SK-N-SH treated with all-trans-retinoic acid at 6 μM for 48 hours (cell line): ENCODE data around the gene ST6GALNAC5.

ENCODE experiments used
- ATAC-seq: fragments of 200-7000 bp; cut with Tn5 transposase; 3 replicates; pipeline ENCODE4 v1.9.1; 2020; ENCODE audit warnings: mild to moderate bottlenecking, moderate library complexity
- ARNTL ChIP-seq: fragments of 450-650 bp; formaldehyde crosslinking; IDR thresholded peaks from 2 replicates; pipeline ENCODE4 v1.5.0; 2020; ENCODE audit warnings: low read depth, mild to moderate bottlenecking, moderate library complexity, borderline replicate concordance
- BACH2 ChIP-seq: fragments of 250-450 bp; sonication (Bioruptor Pico); IDR thresholded peaks from 2 replicates; pipeline ENCODE4 v1.9.0; 2021; ENCODE audit warnings: mild to moderate bottlenecking, borderline replicate concordance
- CSDC2 ChIP-seq: fragments of 250-450 bp; sonication (Bioruptor Pico); IDR thresholded peaks from 2 replicates; pipeline ENCODE4 v1.5.0; 2020; ENCODE audit warnings: mild to moderate bottlenecking, moderate library complexity
- ESRRG ChIP-seq: fragments of 250-450 bp; sonication (Bioruptor Pico); IDR thresholded peaks from 2 replicates; pipeline ENCODE4 v1.6.1; 2021; ENCODE audit warnings: mild to moderate bottlenecking
- GLIS3 ChIP-seq: fragments of 250-450 bp; sonication (Bioruptor Pico); IDR thresholded peaks from 2 replicates; pipeline ENCODE4 v1.5.0; 2020; ENCODE audit warnings: mild to moderate bottlenecking, moderate library complexity
- ISL1 ChIP-seq: fragments of 250-450 bp; sonication (Bioruptor Pico); IDR thresholded peaks from 2 replicates; pipeline ENCODE4 v2.1.2; 2022; ENCODE audit warnings: mild to moderate bottlenecking, moderate library complexity
- OSR1 ChIP-seq: fragments of 250-450 bp; sonication (Bioruptor Pico); IDR thresholded peaks from 2 replicates; pipeline ENCODE4 v1.8.0; 2022; ENCODE audit warnings: moderate library complexity, mild to moderate bottlenecking, inconsistent platforms
- PPARA ChIP-seq: fragments of 250-450 bp; sonication (Bioruptor Pico); IDR thresholded peaks from 2 replicates; pipeline ENCODE4 v1.5.0; 2020; ENCODE audit warnings: mild to moderate bottlenecking, borderline replicate concordance
- RARB ChIP-seq: fragments of 250-450 bp; sonication (Bioruptor Pico); IDR thresholded peaks from 2 replicates; pipeline ENCODE4 v1.8.0; 2021; ENCODE audit warnings: mild to moderate bottlenecking, moderate library complexity
- SNAI2 ChIP-seq: fragments of 250-450 bp; sonication (Bioruptor Pico); IDR thresholded peaks from 2 replicates; pipeline ENCODE4 v1.5.0; 2020; ENCODE audit warnings: mild to moderate bottlenecking, moderate library complexity
- TCF4 ChIP-seq: fragments of 250-450 bp; sonication (Bioruptor Pico); IDR thresholded peaks from 2 replicates; pipeline ENCODE4 v1.8.0; 2021; ENCODE audit warnings: mild to moderate bottlenecking, moderate library complexity, borderline replicate concordance
- TOX ChIP-seq: fragments of 250-450 bp; sonication (Bioruptor Pico); IDR thresholded peaks from 2 replicates; pipeline ENCODE4 v1.8.0; 2021; ENCODE audit warnings: mild to moderate bottlenecking, moderate library complexity, borderline replicate concordance
- ZC3H10 ChIP-seq: fragments of 250-450 bp; sonication (Bioruptor Pico); IDR thresholded peaks from 2 replicates; pipeline ENCODE4 v1.5.1; 2021; ENCODE audit warnings: mild to moderate bottlenecking, moderate library complexity
- ZFP30 ChIP-seq: fragments of 450-650 bp; formaldehyde crosslinking; IDR thresholded peaks from 2 replicates; pipeline ENCODE4 v1.5.0; 2022; ENCODE audit warnings: mild to moderate bottlenecking, moderate library complexity
- ZNF565 ChIP-seq: fragments of 450-650 bp; formaldehyde crosslinking; conservative IDR thresholded peaks from 2 replicates; pipeline ENCODE4 v1.5.0; 2020; ENCODE audit warnings: low read depth, mild to moderate bottlenecking, moderate library complexity
- ZNF70 ChIP-seq: fragments of 450-650 bp; formaldehyde crosslinking; IDR thresholded peaks from 2 replicates; pipeline ENCODE4 v1.5.0; 2020; ENCODE audit warnings: mild to moderate bottlenecking, moderate library complexity
- ZNF8 ChIP-seq: fragments of 450-650 bp; formaldehyde crosslinking; IDR thresholded peaks from 2 replicates; pipeline ENCODE4 v1.5.0; 2020; ENCODE audit warnings: mild to moderate bottlenecking, moderate library complexity
- TF ChIP-seq, protein P1 (sequence below): fragments of 250-450 bp; sonication (Bioruptor Pico); IDR thresholded peaks from 2 replicates; pipeline ENCODE4 v1.5.1; 2021; ENCODE audit warnings: mild to moderate bottlenecking, moderate library complexity
- TF ChIP-seq, protein P2 (sequence below): fragments of 250-450 bp; sonication (Bioruptor Pico); IDR thresholded peaks from 2 replicates; pipeline ENCODE4 v1.8.0; 2020; ENCODE audit warnings: mild to moderate bottlenecking, moderate library complexity, borderline replicate concordance
- TF ChIP-seq, protein P3 (sequence below): fragments of 250-450 bp; sonication (Bioruptor Pico); IDR thresholded peaks from 2 replicates; pipeline ENCODE4 v1.5.0; 2020; ENCODE audit warnings: mild to moderate bottlenecking, moderate library complexity
- TF ChIP-seq, protein P4 (sequence below): fragments of 250-450 bp; sonication (Bioruptor Pico); IDR thresholded peaks from 2 replicates; pipeline ENCODE4 v1.8.0; 2021; ENCODE audit warnings: low read depth, mild to moderate bottlenecking, moderate library complexity, borderline replicate concordance

ST6GALNAC5 gene

DNA sequence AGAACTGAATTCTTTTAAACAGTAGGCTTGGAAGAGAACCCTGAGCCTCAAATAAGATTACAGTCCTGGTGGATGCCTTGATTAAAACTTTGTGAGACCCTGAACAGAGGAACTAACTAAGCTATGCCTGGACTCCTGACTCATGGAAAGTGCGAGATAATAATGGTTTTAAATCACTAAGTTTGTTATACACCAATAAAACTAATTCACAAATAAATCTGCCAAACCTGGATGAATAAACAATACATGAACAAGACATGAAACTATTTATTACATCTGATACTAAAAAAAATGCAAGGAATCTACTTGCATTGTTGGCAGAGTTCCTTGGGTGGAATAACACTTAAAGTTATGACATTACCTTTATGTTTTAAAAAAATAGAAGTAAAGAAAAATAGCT is 233.6 kb downstream of the ST6GALNAC5 start:
- ATAC-seq, result no peak
- TF ChIP-seq RARB (CRISPR knock-in tag) (no peak), CSDC2 (CRISPR knock-in tag) (no peak), ISL1 (CRISPR knock-in tag) (peak; percentile 89), ARNTL (CRISPR knock-in tag) (no peak), TCF4 (CRISPR knock-in tag) (no peak), ZC3H10 (CRISPR knock-in tag) (no peak)
- TF ChIP-seq, protein P1, sequence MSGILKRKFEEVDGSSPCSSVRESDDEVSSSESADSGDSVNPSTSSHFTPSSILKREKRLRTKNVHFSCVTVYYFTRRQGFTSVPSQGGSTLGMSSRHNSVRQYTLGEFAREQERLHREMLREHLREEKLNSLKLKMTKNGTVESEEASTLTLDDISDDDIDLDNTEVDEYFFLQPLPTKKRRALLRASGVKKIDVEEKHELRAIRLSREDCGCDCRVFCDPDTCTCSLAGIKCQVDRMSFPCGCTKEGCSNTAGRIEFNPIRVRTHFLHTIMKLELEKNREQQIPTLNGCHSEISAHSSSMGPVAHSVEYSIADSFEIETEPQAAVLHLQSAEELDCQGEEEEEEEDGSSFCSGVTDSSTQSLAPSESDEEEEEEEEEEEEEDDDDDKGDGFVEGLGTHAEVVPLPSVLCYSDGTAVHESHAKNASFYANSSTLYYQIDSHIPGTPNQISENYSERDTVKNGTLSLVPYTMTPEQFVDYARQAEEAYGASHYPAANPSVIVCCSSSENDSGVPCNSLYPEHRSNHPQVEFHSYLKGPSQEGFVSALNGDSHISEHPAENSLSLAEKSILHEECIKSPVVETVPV (CRISPR knock-in tag), result no peak

DNA sequence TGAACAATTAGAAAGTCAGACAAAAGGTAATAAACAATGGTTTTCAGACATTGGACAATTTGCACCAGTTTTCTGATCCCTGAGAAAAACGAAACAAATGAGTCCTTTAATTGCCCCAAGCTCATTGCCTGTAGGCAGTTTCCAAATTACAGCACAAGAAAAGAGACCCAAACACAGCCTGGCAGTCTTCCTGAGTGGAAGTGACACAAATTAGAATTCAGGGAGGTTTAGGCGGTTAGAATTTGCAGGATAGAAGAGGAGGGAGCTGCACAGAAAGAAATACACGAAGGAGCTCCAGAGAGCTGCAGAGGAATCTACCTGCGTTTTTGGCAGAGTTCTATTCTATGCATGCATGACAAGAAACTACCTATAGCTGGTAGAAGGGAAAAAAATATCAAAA is 236.2 kb downstream of the ST6GALNAC5 start:
- no peak for TF ChIP-seq OSR1 (CRISPR knock-in tag)
- no peak for TF ChIP-seq SNAI2 (CRISPR knock-in tag)
- TF ChIP-seq ISL1 (CRISPR knock-in tag), result no peak
- ATAC-seq, result no peak

DNA sequence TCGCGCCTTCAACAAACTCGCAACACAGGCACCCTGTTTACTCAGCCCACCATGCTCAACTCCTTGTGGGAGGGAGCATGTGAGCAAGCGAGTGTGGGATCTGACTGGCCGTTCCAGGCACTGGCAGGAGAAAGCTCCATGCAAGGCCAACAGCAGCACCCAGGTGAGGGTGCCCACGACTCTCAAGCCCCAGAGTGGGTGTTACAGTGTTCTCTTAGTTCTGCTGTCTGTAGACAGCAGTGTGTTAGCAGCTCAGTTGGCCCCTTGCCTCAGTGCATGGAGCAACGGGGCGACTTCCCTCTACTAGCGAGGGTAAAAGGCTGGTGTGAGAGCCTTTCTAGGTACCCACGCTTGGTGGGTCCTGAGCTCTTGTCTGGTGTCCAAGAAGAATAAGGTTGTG is 237.4 kb downstream of the ST6GALNAC5 start:
- no peak for ATAC-seq
- TF ChIP-seq CSDC2 (CRISPR knock-in tag) (no peak), PPARA (no peak), BACH2 (no peak), ZNF70 (CRISPR knock-in tag) (no peak), ESRRG (CRISPR knock-in tag) (no peak), ZFP30 (CRISPR knock-in tag) (no peak), OSR1 (CRISPR knock-in tag) (no peak), GLIS3 (CRISPR knock-in tag) (no peak), ZNF565 (CRISPR knock-in tag) (no peak), ZNF8 (CRISPR knock-in tag) (no peak), ISL1 (CRISPR knock-in tag) (no peak), TOX (CRISPR knock-in tag) (no peak), ZC3H10 (CRISPR knock-in tag) (no peak)
- TF ChIP-seq, protein P2, sequence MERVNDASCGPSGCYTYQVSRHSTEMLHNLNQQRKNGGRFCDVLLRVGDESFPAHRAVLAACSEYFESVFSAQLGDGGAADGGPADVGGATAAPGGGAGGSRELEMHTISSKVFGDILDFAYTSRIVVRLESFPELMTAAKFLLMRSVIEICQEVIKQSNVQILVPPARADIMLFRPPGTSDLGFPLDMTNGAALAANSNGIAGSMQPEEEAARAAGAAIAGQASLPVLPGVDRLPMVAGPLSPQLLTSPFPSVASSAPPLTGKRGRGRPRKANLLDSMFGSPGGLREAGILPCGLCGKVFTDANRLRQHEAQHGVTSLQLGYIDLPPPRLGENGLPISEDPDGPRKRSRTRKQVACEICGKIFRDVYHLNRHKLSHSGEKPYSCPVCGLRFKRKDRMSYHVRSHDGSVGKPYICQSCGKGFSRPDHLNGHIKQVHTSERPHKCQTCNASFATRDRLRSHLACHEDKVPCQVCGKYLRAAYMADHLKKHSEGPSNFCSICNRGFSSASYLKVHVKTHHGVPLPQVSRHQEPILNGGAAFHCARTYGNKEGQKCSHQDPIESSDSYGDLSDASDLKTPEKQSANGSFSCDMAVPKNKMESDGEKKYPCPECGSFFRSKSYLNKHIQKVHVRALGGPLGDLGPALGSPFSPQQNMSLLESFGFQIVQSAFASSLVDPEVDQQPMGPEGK (CRISPR knock-in tag), result no peak
- TF ChIP-seq, protein P1 (CRISPR knock-in tag), result no peak
- TF ChIP-seq, protein P3, sequence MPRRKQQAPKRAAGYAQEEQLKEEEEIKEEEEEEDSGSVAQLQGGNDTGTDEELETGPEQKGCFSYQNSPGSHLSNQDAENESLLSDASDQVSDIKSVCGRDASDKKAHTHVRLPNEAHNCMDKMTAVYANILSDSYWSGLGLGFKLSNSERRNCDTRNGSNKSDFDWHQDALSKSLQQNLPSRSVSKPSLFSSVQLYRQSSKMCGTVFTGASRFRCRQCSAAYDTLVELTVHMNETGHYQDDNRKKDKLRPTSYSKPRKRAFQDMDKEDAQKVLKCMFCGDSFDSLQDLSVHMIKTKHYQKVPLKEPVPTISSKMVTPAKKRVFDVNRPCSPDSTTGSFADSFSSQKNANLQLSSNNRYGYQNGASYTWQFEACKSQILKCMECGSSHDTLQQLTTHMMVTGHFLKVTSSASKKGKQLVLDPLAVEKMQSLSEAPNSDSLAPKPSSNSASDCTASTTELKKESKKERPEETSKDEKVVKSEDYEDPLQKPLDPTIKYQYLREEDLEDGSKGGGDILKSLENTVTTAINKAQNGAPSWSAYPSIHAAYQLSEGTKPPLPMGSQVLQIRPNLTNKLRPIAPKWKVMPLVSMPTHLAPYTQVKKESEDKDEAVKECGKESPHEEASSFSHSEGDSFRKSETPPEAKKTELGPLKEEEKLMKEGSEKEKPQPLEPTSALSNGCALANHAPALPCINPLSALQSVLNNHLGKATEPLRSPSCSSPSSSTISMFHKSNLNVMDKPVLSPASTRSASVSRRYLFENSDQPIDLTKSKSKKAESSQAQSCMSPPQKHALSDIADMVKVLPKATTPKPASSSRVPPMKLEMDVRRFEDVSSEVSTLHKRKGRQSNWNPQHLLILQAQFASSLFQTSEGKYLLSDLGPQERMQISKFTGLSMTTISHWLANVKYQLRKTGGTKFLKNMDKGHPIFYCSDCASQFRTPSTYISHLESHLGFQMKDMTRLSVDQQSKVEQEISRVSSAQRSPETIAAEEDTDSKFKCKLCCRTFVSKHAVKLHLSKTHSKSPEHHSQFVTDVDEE (CRISPR knock-in tag), result no peak
- TF ChIP-seq, protein P4, sequence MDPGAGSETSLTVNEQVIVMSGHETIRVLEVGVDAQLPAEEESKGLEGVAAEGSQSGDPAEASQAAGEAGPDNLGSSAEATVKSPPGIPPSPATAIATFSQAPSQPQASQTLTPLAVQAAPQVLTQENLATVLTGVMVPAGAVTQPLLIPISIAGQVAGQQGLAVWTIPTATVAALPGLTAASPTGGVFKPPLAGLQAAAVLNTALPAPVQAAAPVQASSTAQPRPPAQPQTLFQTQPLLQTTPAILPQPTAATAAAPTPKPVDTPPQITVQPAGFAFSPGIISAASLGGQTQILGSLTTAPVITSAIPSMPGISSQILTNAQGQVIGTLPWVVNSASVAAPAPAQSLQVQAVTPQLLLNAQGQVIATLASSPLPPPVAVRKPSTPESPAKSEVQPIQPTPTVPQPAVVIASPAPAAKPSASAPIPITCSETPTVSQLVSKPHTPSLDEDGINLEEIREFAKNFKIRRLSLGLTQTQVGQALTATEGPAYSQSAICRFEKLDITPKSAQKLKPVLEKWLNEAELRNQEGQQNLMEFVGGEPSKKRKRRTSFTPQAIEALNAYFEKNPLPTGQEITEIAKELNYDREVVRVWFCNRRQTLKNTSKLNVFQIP (CRISPR knock-in tag), result no peak
